Stimulated activated naive CD4-positive, alpha-beta T cell (primary cell): ENCODE data around the gene PRSS33.
A peak's percentile ranks its signal among the peaks of the same experiment; 100 is the strongest.

Experiments used
- DNase-seq, 6 experiments: peaks; one replicate each; lab custom pipeline; 2025; lab: John Stamatoyannopoulos, UW

Gene PRSS33

GRCh38 chr16:2799205-2799858 lies 12.0 kb upstream of the PRSS33 start:
- DNase-seq: no peak

- no peak for DNase-seq
These were observed 11.4 kb upstream of the PRSS33 start for GRCh38 chr16:2798723-2799204.

GRCh38 chr16:2795395-2796143 lies 8.2 kb upstream of the PRSS33 start:
- DNase-seq: no peak

GRCh38 chr16:2792940-2793339 lies 5.6 kb upstream of the PRSS33 start:
- DNase-seq: no peak

GRCh38 chr16:2791174-2791573 lies 3.8 kb upstream of the PRSS33 start:
- no peak for DNase-seq

GRCh38 chr16:2790631-2791030 lies 3.3 kb upstream of the PRSS33 start:
- no peak for DNase-seq

GRCh38 chr16:2787961-2788360 lies 601 bp upstream of the PRSS33 start:
- no peak for DNase-seq

- DNase-seq: no peak
These were observed 571 bp downstream of the PRSS33 start for GRCh38 chr16:2786826-2787151.

GRCh38 chr16:2786061-2786825 lies 1.1 kb downstream of the PRSS33 start:
- no peak for DNase-seq

GRCh38 chr16:2785101-2785991 lies 2.0 kb downstream of the PRSS33 start:
- DNase-seq: peak in 4 of 6 experiments; percentile 29 to 51 (median 46)

- no peak for DNase-seq
These were observed 2.8 kb downstream of the PRSS33 start for GRCh38 chr16:2784358-2785100.

- DNase-seq: no peak
These were observed 3.6 kb downstream of the PRSS33 start for GRCh38 chr16:2783581-2784357.

- no peak for DNase-seq
These were observed 4.6 kb downstream of the PRSS33 start for GRCh38 chr16:2782583-2783351.

GRCh38 chr16:2779978-2780898 lies 7.1 kb downstream of the PRSS33 start:
- DNase-seq: no peak

GRCh38 chr16:2779151-2779920 lies 8.0 kb downstream of the PRSS33 start:
- no peak for DNase-seq

- no peak for DNase-seq
These were observed 8.8 kb downstream of the PRSS33 start for GRCh38 chr16:2778630-2778958.

GRCh38 chr16:2777903-2778629 lies 9.3 kb downstream of the PRSS33 start:
- peak in 3 of 6 experiments; percentile 28 to 69 (median 51) for DNase-seq
